Activated B cell treated with CpG ODN at 0.5 μM for 24 hours (primary cell): Measurements from ENCODE around the gene MECP2. TPM values are rescaled to one million over a fixed set of nuclear protein-coding genes. Genes with fewer than 3 reads are reported as not detected.

Experiments
- ATAC-seq: fragments of 200-7000 bp; cut with Tn5 transposase; one replicate; pipeline ENCODE4 v1.10.0; 2021; ENCODE audit warnings: low read depth, mild to moderate bottlenecking, moderate library complexity
- CTCF ChIA-PET: fragments of 350-600 bp; sonication (Branson Sonifier 250); formaldehyde crosslinking; loops from one replicate; lab custom pipeline; 2021; ENCODE audit warnings: antibody characterized with exemption; lab: Charles Lee
- POLR2A ChIA-PET: fragments of 350-600 bp; sonication (Branson Sonifier 250); formaldehyde crosslinking; loops from one replicate; lab custom pipeline; 2021; ENCODE audit warnings: antibody characterized with exemption; lab: Charles Lee
- DNase-seq: peaks from one replicate; pipeline ENCODE4 v3.0.0; 2022
- H3K27ac Mint-ChIP-seq: one replicate; pipeline ENCODE4 v1.8.0; 2020; ENCODE audit warnings: mixed read lengths
- H3K27me3 Mint-ChIP-seq: one replicate; pipeline ENCODE4 v1.8.0; 2021; ENCODE audit warnings: mixed read lengths
- H3K36me3 Mint-ChIP-seq: one replicate; pipeline ENCODE4 v1.8.0; 2021; ENCODE audit warnings: low read depth, mixed read lengths
- H3K4me1 Mint-ChIP-seq: one replicate; pipeline ENCODE4 v1.8.0; 2021; ENCODE audit warnings: mixed read lengths
- H3K4me3 Mint-ChIP-seq: one replicate; pipeline ENCODE4 v1.8.0; 2020; ENCODE audit warnings: mild to moderate bottlenecking, mixed read lengths
- H3K9me3 Mint-ChIP-seq: one replicate; pipeline ENCODE4 v1.8.0; 2020; ENCODE audit warnings: mixed read lengths
- CTCF ChIP-seq: fragments of 200-600 bp; IDR thresholded peaks from one replicate; pipeline ENCODE4 v1.8.0; 2022; ENCODE audit warnings: antibody characterized with exemption, mild to moderate bottlenecking
- intact Hi-C: fragments of 100-400 bp; cut with micrococcal nuclease; formaldehyde crosslinking; loops from one replicate; pipeline ENCODE4 v1.15.1; 2024
- total RNA-seq: library from RNA; stranded (reverse); gene quantifications from 2 replicates; pipeline ENCODE4 v1.2.3, GENCODE V29; 2022

MECP2 gene
- total RNA-seq, 1 donor from 2014 or later = 69.0 TPM

GRCh38 chrX:154131955-154132354 is 34.4 kb upstream of the MECP2 start:
- ATAC-seq (no peak), DNase-seq (no peak)
- CTCF ChIA-PET = no interaction called here
- H3K27me3 Mint-ChIP-seq = no peaks in the 10 kb centered on the region
- no peak overlapping the region for H3K27ac Mint-ChIP-seq
- intact Hi-C loops = loop anchor here (5.0 kb wide), 1 partner anchor 190 kb away; no protein-coding TSS in a partner anchor
- H3K36me3 Mint-ChIP-seq = no peaks in the 10 kb centered on the region
- H3K4me1 Mint-ChIP-seq = peaks cover 13% of the 10 kb centered on the region
- POLR2A ChIA-PET = no interaction called here
- TF ChIP-seq CTCF = no peak
- H3K4me3 Mint-ChIP-seq = no peak overlapping the region
- no peaks in the 10 kb centered on the region for H3K9me3 Mint-ChIP-seq

- no peaks in the 10 kb centered on the region for H3K27me3 Mint-ChIP-seq
- POLR2A ChIA-PET = no interaction called here
- H3K27ac Mint-ChIP-seq = no peak overlapping the region
- TF ChIP-seq CTCF = no peak
- intact Hi-C loops = no loop called here
- ATAC-seq (no peak), DNase-seq (no peak)
- CTCF ChIA-PET = no interaction called here
- H3K4me1 Mint-ChIP-seq = peaks cover 20% of the 10 kb centered on the region
- no peaks in the 10 kb centered on the region for H3K9me3 Mint-ChIP-seq
- H3K4me3 Mint-ChIP-seq = no peak overlapping the region
- H3K36me3 Mint-ChIP-seq = no peaks in the 10 kb centered on the region
Observed at GRCh38 chrX:154126101-154126500, 28.6 kb upstream of the MECP2 start.

GRCh38 chrX:154125391-154126040 is 28.0 kb upstream of the MECP2 start:
- Mint-ChIP-seq H3K36me3 (no peaks in the 10 kb centered on the region), H3K4me3 (no peak overlapping the region), H3K4me1 (peaks cover 20% of the 10 kb centered on the region), H3K27me3 (no peaks in the 10 kb centered on the region), H3K27ac (no peak overlapping the region), H3K9me3 (no peaks in the 10 kb centered on the region)
- no peak for DNase-seq
- POLR2A ChIA-PET = no interaction called here
- CTCF ChIA-PET = no interaction called here
- intact Hi-C loops = no loop called here
- ATAC-seq = no peak
- TF ChIP-seq CTCF = no peak

- ChIA-PET CTCF (interaction anchor here (1.6 kb wide), 1 partner anchor 12 kb away, joined by 6 read pairs; no protein-coding TSS in a partner anchor), POLR2A (interaction anchor here (0.7 to 1.5 kb wide), 3 partner anchors 10 to 248 kb away, joined by 3 to 4 read pairs (median 4); no protein-coding TSS in a partner anchor)
- no peak for DNase-seq
- TF ChIP-seq CTCF = no peak
- Mint-ChIP-seq H3K27ac (peak overlapping the region; percentile 56), H3K4me1 (peaks cover 20% of the 10 kb centered on the region), H3K9me3 (no peaks in the 10 kb centered on the region), H3K4me3 (no peak overlapping the region), H3K27me3 (no peaks in the 10 kb centered on the region), H3K36me3 (no peaks in the 10 kb centered on the region)
- peak; percentile 64 for ATAC-seq
- intact Hi-C loops = no loop called here
Observed at GRCh38 chrX:154123241-154124219, 26.0 kb upstream of the MECP2 start.

- H3K4me1 Mint-ChIP-seq = peaks cover 20% of the 10 kb centered on the region
- no peak overlapping the region for H3K4me3 Mint-ChIP-seq
- H3K36me3 Mint-ChIP-seq = no peaks in the 10 kb centered on the region
- ChIA-PET POLR2A (interaction anchor here (0.7 to 1.5 kb wide), 2 partner anchors 8 to 21 kb away, joined by 3 to 4 read pairs; no protein-coding TSS in a partner anchor), CTCF (no interaction called here)
- no peak for DNase-seq
- no peaks in the 10 kb centered on the region for H3K27me3 Mint-ChIP-seq
- intact Hi-C loops = loop anchor here (2.0 kb wide), 1 partner anchor 53 kb away; no protein-coding TSS in a partner anchor
- H3K27ac Mint-ChIP-seq = no peak overlapping the region
- ATAC-seq = no peak
- no peaks in the 10 kb centered on the region for H3K9me3 Mint-ChIP-seq
- TF ChIP-seq CTCF = no peak
Observed at GRCh38 chrX:154121961-154122360, 24.4 kb upstream of the MECP2 start.
